Ascending aorta (tissue), 2 donors: ENCODE data around the gene B3GNT5. TPM values are rescaled to one million over a fixed set of nuclear protein-coding genes. Genes with fewer than 3 reads are reported as not detected.

Source experiments
- DNase-seq, 2 donors: peaks; one replicate each; pipeline ENCODE4 v3.0.0-alpha.2; 2019; ENCODE audit warnings: low spot score in 2 of 2
- H3K27ac ChIP-seq, 2 donors: fragments of 200-600 bp; sonication (generic); one replicate each; pipeline ENCODE4 v1.5.1; 2016 to 2017; ENCODE audit warnings: mild to moderate bottlenecking in 1 of 2
- H3K27me3 ChIP-seq: fragments of 200-600 bp; sonication (generic); one replicate; pipeline ENCODE4 v1.5.1; 2017
- H3K36me3 ChIP-seq, 2 donors: fragments of 200-600 bp; sonication (generic); one replicate each; pipeline ENCODE4 v1.5.1; 2016
- H3K4me1 ChIP-seq, 2 donors: fragments of 200-600 bp; sonication (generic); one replicate each; pipeline ENCODE4 v1.5.1; 2016 to 2017; ENCODE audit warnings: mild to moderate bottlenecking in 1 of 2
- H3K4me3 ChIP-seq, 2 donors: fragments of 200-600 bp; sonication (generic); one replicate each; pipeline ENCODE4 v1.5.1; 2016 to 2017; ENCODE audit warnings: mild to moderate bottlenecking in 1 of 2
- H3K9me3 ChIP-seq, 2 donors: fragments of 200-600 bp; sonication (generic); one replicate each; pipeline ENCODE4 v1.5.1; 2016
- CTCF ChIP-seq, 3 experiments: fragments of 200-600 bp in 2 of 3; fragments of 450-650 bp in 1 of 3; sonication (generic) in 2 of 3; IDR thresholded peaks; one replicate each; pipeline ENCODE4 v1.5.1; 2016 to 2019; ENCODE audit warnings: antibody characterized with exemption in 3 of 3, mild to moderate bottlenecking in 1 of 3, moderate library complexity in 1 of 3
- intact Hi-C: fragments of 100-400 bp; cut with DNase I; formaldehyde crosslinking; loops from one replicate; pipeline ENCODE4 v1.15.1; 2023
- total RNA-seq: library from RNA; depleted of rRNA; stranded (reverse); fragments of >200 nt; gene quantifications from one replicate; pipeline ENCODE4 v1.1.0, GENCODE V29; 2016

Gene B3GNT5
- total RNA-seq, 1 donor from 2014 or later, result 0.11 TPM

- no peaks in the 10 kb centered on the region for H3K27me3 ChIP-seq
- H3K9me3 ChIP-seq, result no peaks in the 10 kb centered on the region
- intact Hi-C loops, result no loop called here
- H3K27ac ChIP-seq, result no peak overlapping the region
- H3K4me1 ChIP-seq, result no peaks in the 10 kb centered on the region
- H3K4me3 ChIP-seq, result no peak overlapping the region
- DNase-seq, result no peak
- TF ChIP-seq CTCF (IDR thresholded peaks at IDR 0.05), result no peak
- no peaks in the 10 kb centered on the region for H3K36me3 ChIP-seq
Observed at GRCh38 chr3:183309276-183309675, 56.2 kb downstream of the B3GNT5 start.

- Histone ChIP-seq H3K4me3 (no peak overlapping the region), H3K4me1 (no peaks in the 10 kb centered on the region), H3K9me3 (no peaks in the 10 kb centered on the region), H3K36me3 (no peaks in the 10 kb centered on the region), H3K27ac (no peak overlapping the region), H3K27me3 (no peaks in the 10 kb centered on the region)
- no peak for DNase-seq
- TF ChIP-seq CTCF (IDR thresholded peaks at IDR 0.05), result no peak
- intact Hi-C loops, result no loop called here
Observed at GRCh38 chr3:183310936-183311335, 57.9 kb downstream of the B3GNT5 start.

- Histone ChIP-seq H3K36me3 (no peaks in the 10 kb centered on the region), H3K4me1 (no peaks in the 10 kb centered on the region), H3K4me3 (no peak overlapping the region), H3K27me3 (no peaks in the 10 kb centered on the region), H3K27ac (no peak overlapping the region), H3K9me3 (no peaks in the 10 kb centered on the region)
- no peak for DNase-seq
- intact Hi-C loops, result no loop called here
- no peak for TF ChIP-seq CTCF (IDR thresholded peaks at IDR 0.05)
Observed at GRCh38 chr3:183312433-183312832, 59.4 kb downstream of the B3GNT5 start.

GRCh38 chr3:183313351-183313750 lies 60.3 kb downstream of the B3GNT5 start:
- H3K36me3 ChIP-seq, result no peaks in the 10 kb centered on the region
- no peak overlapping the region for H3K4me3 ChIP-seq
- H3K4me1 ChIP-seq, result no peaks in the 10 kb centered on the region
- H3K27ac ChIP-seq, result no peak overlapping the region
- no peak for DNase-seq
- TF ChIP-seq CTCF (IDR thresholded peaks at IDR 0.05), result no peak
- H3K9me3 ChIP-seq, result no peaks in the 10 kb centered on the region
- no peaks in the 10 kb centered on the region for H3K27me3 ChIP-seq
- intact Hi-C loops, result no loop called here

GRCh38 chr3:183313764-183314163 lies 60.7 kb downstream of the B3GNT5 start:
- Histone ChIP-seq H3K9me3 (no peaks in the 10 kb centered on the region), H3K27me3 (no peaks in the 10 kb centered on the region), H3K36me3 (no peaks in the 10 kb centered on the region), H3K4me3 (no peak overlapping the region), H3K4me1 (no peaks in the 10 kb centered on the region), H3K27ac (no peak overlapping the region)
- intact Hi-C loops, result no loop called here
- no peak for DNase-seq
- no peak for TF ChIP-seq CTCF (IDR thresholded peaks at IDR 0.05)

GRCh38 chr3:183315739-183316138 lies 62.7 kb downstream of the B3GNT5 start:
- Histone ChIP-seq H3K4me3 (no peak overlapping the region), H3K4me1 (no peaks in the 10 kb centered on the region), H3K27me3 (no peaks in the 10 kb centered on the region), H3K36me3 (no peaks in the 10 kb centered on the region), H3K27ac (no peak overlapping the region), H3K9me3 (no peaks in the 10 kb centered on the region)
- no peak for TF ChIP-seq CTCF (IDR thresholded peaks at IDR 0.05)
- no peak for DNase-seq
- intact Hi-C loops, result no loop called here
